Kidney (tissue), 14 donors: ENCODE data around the gene GPRC5A. TPM values are rescaled to one million over a fixed set of nuclear protein-coding genes. Genes with fewer than 3 reads are reported as not detected.

Experiments used
- DNase-seq, 5 donors: peaks; one replicate each; pipeline ENCODE4 v3.0.0-alpha.2; 2013 to 2020
- FAIRE-seq: peaks from 2 replicates; lab custom pipeline; 2012; peaks lifted over from hg19 to GRCh38; lab: Jason Lieb, UNC
- H3K27ac ChIP-seq, 2 donors: one replicate each; pipeline ENCODE4 v1.7.0; 2013; ENCODE audit warnings: low read depth in 2 of 2, low read length in 2 of 2, inconsistent platforms in 1 of 2
- H3K27me3 ChIP-seq: one replicate; pipeline ENCODE4 v1.7.1; 2013; ENCODE audit warnings: low read length, inconsistent platforms; ENCODE audit not compliant: control insufficient read depth, insufficient read depth
- H3K36me3 ChIP-seq, 3 donors: one replicate each; pipeline versions ENCODE4 v1.7.0 to v1.7.1; 2013; ENCODE audit warnings: low read length in 3 of 3, control low read depth in 1 of 3, inconsistent platforms in 1 of 3; ENCODE audit not compliant: insufficient read depth in 3 of 3, control insufficient read depth in 2 of 3
- H3K4me1 ChIP-seq, 3 donors: one replicate each; pipeline versions ENCODE4 v1.7.0 to v1.7.1; 2013; ENCODE audit warnings: low read length in 3 of 3, inconsistent platforms in 1 of 3, low read depth in 1 of 3; ENCODE audit not compliant: control insufficient read depth in 2 of 3, insufficient read depth in 2 of 3
- H3K4me3 ChIP-seq, 3 donors: one replicate each; pipeline versions ENCODE4 v1.7.0 to v1.8.1; 2013; ENCODE audit warnings: low read length in 3 of 3, control low read depth in 1 of 3, inconsistent platforms in 1 of 3
- H3K9ac ChIP-seq, 3 donors: one replicate each; pipeline versions ENCODE4 v1.7.0 to v1.7.1; 2013; ENCODE audit warnings: low read length in 3 of 3, control low read depth in 1 of 3, inconsistent platforms in 1 of 3
- H3K9me3 ChIP-seq, 3 donors: one replicate each; pipeline versions ENCODE4 v1.7.0 to v1.7.1; 2013; ENCODE audit warnings: low read length in 3 of 3, control low read depth in 1 of 3, inconsistent platforms in 1 of 3; ENCODE audit not compliant: control insufficient read depth in 2 of 3, insufficient read depth in 1 of 3
- CTCF ChIP-seq: IDR thresholded peaks from 3 replicates; pipeline ENCODE4 v1.5.1; 2012; ENCODE audit warnings: mild to moderate bottlenecking, moderate library complexity, borderline replicate concordance; ENCODE audit not compliant: insufficient read depth; ENCODE audit errors: extremely low read depth
- intact Hi-C: fragments of 100-400 bp; cut with DNase I; formaldehyde crosslinking; loops from one replicate; pipeline ENCODE4 v1.11.1; 2022
- polyA plus RNA-seq: library from polyadenylated mRNA; stranded (reverse); fragments of 350-450 nt; fragmentation: Illumina TruSeq; extraction: RNeasy Lipid Tissue Mini Kit (QIAGEN cat#74804); gene quantifications from one replicate; pipeline ENCODE4 v1.2.3, GENCODE V29; 2014; ENCODE audit warnings: low read depth, low replicate concordance; ENCODE audit not compliant: insufficient read depth
- total RNA-seq: library from RNA; stranded (reverse); fragmentation: NEBNext Ultra II Directional; extraction: Animal tissue kit (Norgen Biotek cat#: 25700); gene quantifications from one replicate; pipeline ENCODE4 v1.2.1, GENCODE V29; 2021
- donor health status: control.
- donor health status: control.
- donor health status: control.
- donor health status: control.
- donor health status: control.
- donor health status: DM: yes; HTN: yes; CAD: no.
- donor health status: Normal renal cell carcinoma (clear cell type).

The GPRC5A gene
- total and polyA plus RNA-seq, 2 donors from 2014 or later, result 6.3 to 60.6 TPM

GRCh38 chr12:12952036-12952435 is 60.7 kb downstream of the GPRC5A start, which contains the start of gene GPRC5D:
Gene GPRC5D, minus strand, starts transcription at chr12:12952170. Its CDS starts 1,786 bp downstream, at chr12:12950384.
- intact Hi-C loops, result no loop called here
- no peak for FAIRE-seq
- DNase-seq, result no peak
- H3K27ac ChIP-seq, result no peak within 1 kb of the TSS
- H3K9ac ChIP-seq, result no peak within 1 kb of the TSS
- H3K4me3 ChIP-seq, result no peak within 1 kb of the TSS
- peaks cover 4 to 7% (median 5%) of the 10 kb centered on the region in 3 donors for H3K4me1 ChIP-seq
- TF ChIP-seq CTCF, result no peak
- no peaks in the 10 kb centered on the region for H3K27me3 ChIP-seq
- no peaks in the 10 kb centered on the region for H3K36me3 ChIP-seq
- H3K9me3 ChIP-seq, result no peaks in the 10 kb centered on the region

GRCh38 chr12:12954356-12954755 is 63.0 kb downstream of the GPRC5A start:
- TF ChIP-seq CTCF, result no peak
- Histone ChIP-seq H3K4me3 (no peak overlapping the region), H3K27ac (no peak overlapping the region), H3K9ac (no peak overlapping the region), H3K9me3 (no peaks in the 10 kb centered on the region), H3K36me3 (no peaks in the 10 kb centered on the region), H3K4me1 (peaks cover 4 to 7% (median 5%) of the 10 kb centered on the region in 3 donors), H3K27me3 (no peaks in the 10 kb centered on the region)
- FAIRE-seq (no peak), DNase-seq (peak in 2 of 5 donors; percentile 22 to 24)
- intact Hi-C loops, result no loop called here

- intact Hi-C loops, result no loop called here
- no peak overlapping the region for H3K9ac ChIP-seq
- H3K9me3 ChIP-seq, result no peaks in the 10 kb centered on the region
- H3K36me3 ChIP-seq, result no peaks in the 10 kb centered on the region
- no peak overlapping the region for H3K4me3 ChIP-seq
- H3K27me3 ChIP-seq, result no peaks in the 10 kb centered on the region
- FAIRE-seq (peak; percentile 62), DNase-seq (peak in 2 of 5 donors; percentile 45 to 62)
- peaks cover 4 to 7% (median 5%) of the 10 kb centered on the region in 3 donors for H3K4me1 ChIP-seq
- no peak for TF ChIP-seq CTCF
- no peak overlapping the region for H3K27ac ChIP-seq
Measured at GRCh38 chr12:12954878-12955625, 63.7 kb downstream of the GPRC5A start.
